ENCODE measurements around the gene PDE1C. TPM values are rescaled to one million over a fixed set of nuclear protein-coding genes. Genes with fewer than 3 reads are reported as not detected.

PDE1C gene
- total and polyA plus RNA-seq, 8 donors: 2.9 to 54.2 (median 5.9) TPM

- 77 to 86% (median 84%) methylated on average over 3 of the region's 3 CpGs for WGBS, 5 donors
- intact Hi-C loops (cut with DNase I; ENCODE audit: low total_unique reads): no loop called here
- no peaks in the 10 kb centered on the region for H3K36me3 ChIP-seq
Observed at GRCh38 chr7:32047075-32047474, 23.1 kb downstream of the PDE1C start.

DNA sequence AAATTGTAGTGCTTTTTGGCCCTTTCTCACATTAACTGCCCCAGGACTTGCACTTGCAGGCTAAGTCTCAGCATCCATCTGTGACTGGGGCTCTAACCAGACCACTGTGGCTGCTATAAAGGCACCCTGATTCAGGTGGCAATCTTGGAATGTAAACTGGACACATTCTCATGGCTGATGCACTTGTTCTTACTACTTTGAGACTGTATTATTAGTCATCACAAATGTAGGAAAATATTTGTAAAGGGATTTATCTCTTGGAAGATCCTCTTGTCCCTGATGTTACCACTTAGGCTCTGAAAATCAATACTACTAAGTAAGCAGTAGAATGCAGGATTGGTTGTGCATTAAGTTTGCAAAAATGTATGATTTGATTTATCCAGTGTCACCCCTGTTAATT is 25.0 kb downstream of the PDE1C start:
- Histone ChIP-seq H3K4me3 (no peak overlapping the region), H3K4me1 (peaks cover 0 to 7% (median 3%) of the 10 kb centered on the region in 4 donors), H3K27ac (no peak overlapping the region), H3K36me3 (no peaks in the 10 kb centered on the region), H3K27me3 (no peaks in the 10 kb centered on the region), H3K9me3 (no peaks in the 10 kb centered on the region)
- no peak for DNase-seq
- TF ChIP-seq CTCF (IDR thresholded peaks at IDR 0.05): no peak
- no peak for TF ChIP-seq POLR2AphosphoS5 (IDR thresholded peaks at IDR 0.05)
- no peak for TF ChIP-seq POLR2A (IDR thresholded peaks at IDR 0.05)
- TF ChIP-seq EP300 (IDR thresholded peaks at IDR 0.05): no peak
- intact Hi-C loops (cut with DNase I; ENCODE audit: low total_unique reads): no loop called here

More at GRCh38 chr7:32047075-32047474, 23.1 kb downstream of the PDE1C start:
- no peak for DNase-seq
- H3K27ac ChIP-seq: no peak overlapping the region
- H3K27me3 ChIP-seq: no peaks in the 10 kb centered on the region
- H3K4me1 ChIP-seq: peaks cover 0 to 7% (median 3%) of the 10 kb centered on the region in 4 donors
- no peaks in the 10 kb centered on the region for H3K9me3 ChIP-seq
- TF ChIP-seq EP300 (IDR thresholded peaks at IDR 0.05) (no peak), POLR2AphosphoS5 (IDR thresholded peaks at IDR 0.05) (no peak), CTCF (IDR thresholded peaks at IDR 0.05) (no peak), POLR2A (IDR thresholded peaks at IDR 0.05) (no peak)
- no peak overlapping the region for H3K4me3 ChIP-seq

DNA sequence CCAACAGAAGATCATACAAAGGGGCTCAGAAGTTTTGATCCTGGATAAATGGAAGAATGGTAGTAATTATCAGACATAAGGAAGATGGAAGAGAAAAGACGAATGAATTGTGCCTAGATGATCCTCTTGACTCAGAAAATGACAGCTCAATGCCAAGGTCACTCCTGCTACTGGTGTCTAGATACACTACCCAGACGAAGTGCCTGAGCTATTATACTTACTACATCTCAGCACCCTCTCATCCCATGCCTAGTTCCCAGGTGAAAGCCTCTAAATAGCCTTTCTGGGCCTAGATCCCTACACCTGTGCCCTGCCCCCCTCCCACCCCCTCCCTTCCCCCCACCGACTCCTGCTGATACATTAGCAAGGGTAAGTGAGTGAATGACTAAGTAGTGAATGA is 25.5 kb downstream of the PDE1C start:
- Histone ChIP-seq H3K4me1 (peaks cover 0 to 7% (median 3%) of the 10 kb centered on the region in 4 donors), H3K36me3 (no peaks in the 10 kb centered on the region), H3K4me3 (no peak overlapping the region), H3K9me3 (no peaks in the 10 kb centered on the region), H3K27me3 (no peaks in the 10 kb centered on the region), H3K27ac (no peak overlapping the region)
- 75 to 84% (median 79%) methylated on average over 3 of the region's 3 CpGs for WGBS, 5 donors
- TF ChIP-seq CTCF (IDR thresholded peaks at IDR 0.05) (no peak), POLR2AphosphoS5 (IDR thresholded peaks at IDR 0.05) (no peak), POLR2A (IDR thresholded peaks at IDR 0.05) (no peak), EP300 (IDR thresholded peaks at IDR 0.05) (no peak)
- intact Hi-C loops (cut with DNase I; ENCODE audit: low total_unique reads): no loop called here
- DNase-seq: no peak

DNA sequence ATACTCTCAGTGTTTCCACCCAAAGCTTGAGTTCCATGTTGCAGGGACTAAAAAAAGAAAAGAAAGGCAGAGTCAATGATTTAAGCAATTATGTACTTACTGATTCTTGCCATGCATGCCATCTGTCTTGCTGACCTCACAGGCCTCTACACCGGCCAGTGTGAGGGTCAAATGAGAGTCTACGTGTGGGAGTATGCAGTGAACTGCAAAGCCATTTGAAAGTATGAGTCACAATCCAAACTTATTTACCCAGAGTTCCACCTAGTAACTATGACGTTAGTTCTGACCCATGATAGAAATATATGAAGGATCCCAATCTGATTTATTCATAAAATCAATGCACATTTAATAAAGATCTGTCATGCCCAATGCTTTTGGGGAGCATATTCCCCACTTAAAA is 26.5 kb downstream of the PDE1C start:
- Histone ChIP-seq H3K4me1 (peaks cover 0 to 14% (median 6%) of the 10 kb centered on the region in 4 donors), H3K9me3 (no peaks in the 10 kb centered on the region), H3K4me3 (no peak overlapping the region), H3K27ac (no peak overlapping the region), H3K36me3 (no peaks in the 10 kb centered on the region), H3K27me3 (no peaks in the 10 kb centered on the region)
- peak in 1 of 2 donors; percentile 16 for DNase-seq
- TF ChIP-seq EP300 (IDR thresholded peaks at IDR 0.05): no peak
- intact Hi-C loops (cut with DNase I; ENCODE audit: low total_unique reads): no loop called here
- 41 to 56% (median 51%) methylated on average over 3 of the region's 3 CpGs for WGBS, 5 donors

- DNase-seq: no peak
- intact Hi-C loops (cut with DNase I; ENCODE audit: low total_unique reads): no loop called here
- 89 to 94% (median 89%) methylated on average over 5 of the region's 5 CpGs for WGBS, 5 donors
- H3K27ac ChIP-seq: no peak overlapping the region
- no peak overlapping the region for H3K4me3 ChIP-seq
- no peaks in the 10 kb centered on the region for H3K9me3 ChIP-seq
- TF ChIP-seq POLR2A (IDR thresholded peaks at IDR 0.05): no peak
- TF ChIP-seq EP300 (IDR thresholded peaks at IDR 0.05): no peak
- no peak for TF ChIP-seq POLR2AphosphoS5 (IDR thresholded peaks at IDR 0.05)
- no peak for TF ChIP-seq CTCF (IDR thresholded peaks at IDR 0.05)
- no peaks in the 10 kb centered on the region for H3K27me3 ChIP-seq
- H3K36me3 ChIP-seq: no peaks in the 10 kb centered on the region
- peaks cover 0 to 11% (median 3%) of the 10 kb centered on the region in 4 donors for H3K4me1 ChIP-seq
Observed at GRCh38 chr7:32042900-32043299, 27.3 kb downstream of the PDE1C start.

All from stomach (tissue), 9 donors.